HUES6 (cell line): ENCODE measurements around the gene FICD.

Experiments used
- H3K27ac ChIP-seq: 2 replicates; pipeline ENCODE4 v1.7.0; 2013; ENCODE audit warnings: low read depth, mild to moderate bottlenecking, low read length, inconsistent platforms
- H3K27me3 ChIP-seq: 2 replicates; pipeline ENCODE4 v1.6.1; 2013; ENCODE audit warnings: low read length; ENCODE audit not compliant: control insufficient read depth, insufficient read depth
- H3K36me3 ChIP-seq: 2 replicates; pipeline ENCODE4 v1.6.1; 2013; ENCODE audit warnings: low read length; ENCODE audit not compliant: control insufficient read depth, insufficient read depth
- H3K4me1 ChIP-seq: 2 replicates; pipeline ENCODE4 v1.6.1; 2013; ENCODE audit warnings: low read length; ENCODE audit not compliant: control insufficient read depth, insufficient read depth
- H3K4me3 ChIP-seq: 2 replicates; pipeline ENCODE4 v1.5.1; 2013; ENCODE audit warnings: low read depth, low read length
- H3K9ac ChIP-seq: one replicate; pipeline ENCODE4 v1.6.1; 2013; ENCODE audit warnings: mild to moderate bottlenecking, low read length
- H3K9me3 ChIP-seq: 2 replicates; pipeline ENCODE4 v1.6.1; 2013; ENCODE audit warnings: low read depth, low read length; ENCODE audit not compliant: control insufficient read depth, insufficient read depth

FICD gene

GRCh38 chr12:108518716-108519496, 3.8 kb downstream of the FICD start:
- Histone ChIP-seq H3K36me3 (peaks cover 68% of the 10 kb centered on the region), H3K9ac (no peak overlapping the region), H3K4me1 (peaks cover 5% of the 10 kb centered on the region), H3K27me3 (no peaks in the 10 kb centered on the region), H3K9me3 (no peaks in the 10 kb centered on the region), H3K27ac (no peak overlapping the region), H3K4me3 (no peak overlapping the region)

- H3K36me3 ChIP-seq = peaks cover 75% of the 10 kb centered on the region
- no peak overlapping the region for H3K4me3 ChIP-seq
- no peaks in the 10 kb centered on the region for H3K9me3 ChIP-seq
- no peaks in the 10 kb centered on the region for H3K27me3 ChIP-seq
- no peak overlapping the region for H3K27ac ChIP-seq
- no peak overlapping the region for H3K9ac ChIP-seq
- H3K4me1 ChIP-seq = peaks cover 5% of the 10 kb centered on the region
Observed at GRCh38 chr12:108519558-108519957, 4.5 kb downstream of the FICD start.

GRCh38 chr12:108523365-108523764, 8.3 kb downstream of the FICD start:
- no peaks in the 10 kb centered on the region for H3K4me1 ChIP-seq
- no peak overlapping the region for H3K9ac ChIP-seq
- peaks cover 98% of the 10 kb centered on the region for H3K36me3 ChIP-seq
- H3K27me3 ChIP-seq = no peaks in the 10 kb centered on the region
- no peaks in the 10 kb centered on the region for H3K9me3 ChIP-seq
- H3K4me3 ChIP-seq = no peak overlapping the region
- no peak overlapping the region for H3K27ac ChIP-seq

GRCh38 chr12:108525681-108526080, 10.6 kb downstream of the FICD start:
- Histone ChIP-seq H3K9ac (no peak overlapping the region), H3K27ac (no peak overlapping the region), H3K4me1 (no peaks in the 10 kb centered on the region), H3K36me3 (peaks cover 99% of the 10 kb centered on the region), H3K9me3 (no peaks in the 10 kb centered on the region), H3K4me3 (no peak overlapping the region), H3K27me3 (no peaks in the 10 kb centered on the region)

- Histone ChIP-seq H3K36me3 (peaks cover 99% of the 10 kb centered on the region), H3K27ac (no peak overlapping the region), H3K4me3 (no peak overlapping the region), H3K9me3 (no peaks in the 10 kb centered on the region), H3K4me1 (no peaks in the 10 kb centered on the region), H3K9ac (no peak overlapping the region), H3K27me3 (no peaks in the 10 kb centered on the region)
Observed at GRCh38 chr12:108526482-108527165, 11.5 kb downstream of the FICD start.

GRCh38 chr12:108527166-108527496, 12.1 kb downstream of the FICD start:
- Histone ChIP-seq H3K4me3 (no peak overlapping the region), H3K9me3 (no peaks in the 10 kb centered on the region), H3K4me1 (no peaks in the 10 kb centered on the region), H3K36me3 (peaks cover 99% of the 10 kb centered on the region), H3K9ac (no peak overlapping the region), H3K27me3 (no peaks in the 10 kb centered on the region), H3K27ac (no peak overlapping the region)

GRCh38 chr12:108530161-108530560, 15.1 kb downstream of the FICD start:
- peaks cover 97% of the 10 kb centered on the region for H3K36me3 ChIP-seq

GRCh38 chr12:108531929-108532848, 17.1 kb downstream of the FICD start:
- H3K36me3 ChIP-seq = peaks cover 97% of the 10 kb centered on the region
- no peaks in the 10 kb centered on the region for H3K27me3 ChIP-seq
- no peak overlapping the region for H3K9ac ChIP-seq
- H3K4me1 ChIP-seq = no peaks in the 10 kb centered on the region
- no peak overlapping the region for H3K4me3 ChIP-seq
- H3K9me3 ChIP-seq = no peaks in the 10 kb centered on the region
- H3K27ac ChIP-seq = no peak overlapping the region

More at GRCh38 chr12:108530161-108530560, 15.1 kb downstream of the FICD start:
- H3K4me1 ChIP-seq = no peaks in the 10 kb centered on the region
- H3K27me3 ChIP-seq = no peaks in the 10 kb centered on the region
- H3K27ac ChIP-seq = no peak overlapping the region
- no peaks in the 10 kb centered on the region for H3K9me3 ChIP-seq
- no peak overlapping the region for H3K9ac ChIP-seq
- no peak overlapping the region for H3K4me3 ChIP-seq

- Histone ChIP-seq H3K4me1 (no peaks in the 10 kb centered on the region), H3K27ac (no peak overlapping the region), H3K9me3 (no peaks in the 10 kb centered on the region), H3K4me3 (no peak overlapping the region), H3K9ac (no peak overlapping the region), H3K27me3 (no peaks in the 10 kb centered on the region), H3K36me3 (peaks cover 74% of the 10 kb centered on the region)
Observed at GRCh38 chr12:108538146-108538545, 23.1 kb downstream of the FICD start.

- no peaks in the 10 kb centered on the region for H3K9me3 ChIP-seq
- H3K4me1 ChIP-seq = no peaks in the 10 kb centered on the region
- no peak overlapping the region for H3K4me3 ChIP-seq
- peaks cover 74% of the 10 kb centered on the region for H3K36me3 ChIP-seq
- H3K9ac ChIP-seq = no peak overlapping the region
- H3K27ac ChIP-seq = no peak overlapping the region
- H3K27me3 ChIP-seq = no peaks in the 10 kb centered on the region
Observed at GRCh38 chr12:108538616-108539195, 23.6 kb downstream of the FICD start.
